GM21447 (cell line): ENCODE results near the gene TGM3.

Experiments
- ATAC-seq: cut with Tn5 transposase; IDR thresholded peaks from one replicate; pipeline ENCODE4 v1.9.1; 2021; ENCODE audit not compliant: unreplicated experiment

Gene TGM3

DNA sequence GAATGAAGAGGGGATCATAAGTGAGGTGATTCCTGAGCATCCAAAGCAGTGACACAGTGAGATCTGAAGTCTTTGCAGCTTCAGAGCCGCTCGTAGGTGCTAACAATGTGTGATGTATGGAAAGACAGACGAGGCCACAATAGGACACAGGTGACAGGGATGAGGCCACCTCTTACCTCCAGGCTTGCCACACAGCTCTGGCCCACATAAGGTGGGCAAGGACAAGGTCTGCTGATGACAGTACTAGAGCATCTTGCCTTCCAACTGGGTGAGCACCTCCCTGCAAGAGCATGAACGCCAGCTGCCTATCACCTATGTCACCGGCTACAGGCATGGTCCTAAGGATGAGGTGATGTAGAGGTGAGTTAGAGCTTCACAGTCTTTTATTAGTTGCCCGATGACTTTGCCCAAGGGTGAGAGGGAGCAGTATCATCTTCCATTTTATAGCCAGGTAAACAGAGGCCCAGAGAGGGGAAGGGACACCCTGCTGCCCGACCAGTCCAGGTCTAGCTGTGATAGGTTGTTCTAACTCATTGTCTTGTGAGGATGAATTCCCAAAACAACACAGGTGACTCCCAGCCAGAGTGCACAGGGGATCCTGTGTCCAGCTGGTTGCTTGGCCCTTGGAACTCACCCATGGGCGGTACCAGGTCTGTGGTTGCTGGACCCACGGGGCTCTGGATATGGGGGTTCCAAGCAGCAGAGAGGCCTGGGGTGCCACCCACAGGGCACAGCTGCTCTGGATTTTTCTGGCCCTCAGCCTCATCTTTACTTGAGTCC lies 78.7 kb downstream of the TGM3 start:
- no peak for ATAC-seq

DNA sequence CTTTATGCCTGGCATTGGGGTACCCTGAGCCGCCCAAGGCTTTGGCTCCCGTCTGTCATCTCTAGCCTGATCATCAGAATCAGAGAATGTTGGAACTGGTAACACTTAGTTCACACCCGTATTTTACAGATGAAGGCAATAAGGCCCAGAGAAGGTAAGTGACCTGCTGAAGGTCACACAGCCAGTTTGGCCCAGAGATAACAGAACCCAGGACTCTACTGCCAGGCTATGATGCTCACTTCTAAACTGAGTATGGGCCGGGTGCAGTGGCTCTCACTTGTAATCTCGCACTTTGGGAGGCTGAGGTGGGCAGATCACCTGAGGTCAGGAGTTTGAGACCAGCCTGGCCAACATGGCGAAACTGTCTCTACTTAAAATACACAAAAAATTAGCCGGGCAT lies 83.1 kb downstream of the TGM3 start:
- no peak for ATAC-seq

DNA sequence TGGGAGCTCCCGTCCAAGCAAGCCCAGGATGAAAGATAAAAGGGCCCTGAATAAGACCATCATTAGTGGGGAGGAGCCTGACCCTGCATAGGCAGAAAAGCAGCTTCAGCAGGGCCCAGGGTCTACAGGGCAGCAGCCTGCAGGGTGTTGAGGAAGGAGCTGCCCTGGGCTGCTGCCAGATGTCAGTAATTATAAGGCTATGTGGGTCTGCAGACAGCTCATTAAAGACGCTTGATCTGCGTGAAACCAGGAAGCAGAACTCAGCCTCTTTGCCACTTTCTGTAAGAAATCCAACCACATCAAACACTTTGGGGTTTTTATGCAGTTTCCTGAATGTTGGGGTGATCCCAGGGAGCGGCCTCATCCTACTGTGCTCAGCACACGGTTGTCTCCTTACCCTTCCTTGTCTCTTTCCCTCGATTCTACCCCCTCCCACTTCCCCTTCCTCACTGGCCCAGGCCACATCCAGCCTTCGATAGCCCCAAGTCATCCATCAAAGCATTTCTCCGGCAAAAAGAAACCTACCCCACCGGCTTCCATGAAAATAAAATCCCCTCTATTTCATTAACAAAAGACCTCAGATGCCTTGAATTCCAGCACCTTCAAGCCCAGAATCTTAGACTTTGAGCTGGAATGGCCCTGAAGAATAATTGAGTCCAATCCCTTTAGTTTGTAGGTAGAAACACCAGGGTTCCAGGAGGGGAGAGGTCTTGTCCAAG lies 83.9 kb downstream of the TGM3 start:
- no peak for ATAC-seq

DNA sequence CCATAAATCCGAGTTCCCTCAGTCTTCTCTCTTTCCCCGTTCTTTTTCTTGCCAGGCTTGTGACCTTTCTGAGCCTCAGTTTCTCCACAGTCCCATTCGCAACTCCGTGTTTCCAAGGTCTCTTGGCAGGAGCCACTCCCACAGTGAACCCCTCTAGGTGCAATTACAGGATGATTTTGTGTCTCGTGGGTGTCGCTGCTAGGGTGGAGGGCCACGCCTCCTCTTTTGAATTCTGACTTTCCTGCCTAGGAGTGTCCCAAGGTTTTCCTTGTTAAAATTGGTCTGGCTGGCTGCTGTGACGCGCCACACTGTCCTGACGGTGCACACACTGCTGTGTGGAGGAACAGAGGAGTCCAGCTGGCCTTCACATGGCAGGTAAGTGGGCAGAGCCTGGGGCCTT lies 84.8 kb downstream of the TGM3 start, which contains the start of gene TGM6:
TSS of gene TGM6 (plus strand) at position 301 of the 400 bp plus-strand sequence. CDS start at position 369, 68 bp downstream.
- no peak for ATAC-seq

DNA sequence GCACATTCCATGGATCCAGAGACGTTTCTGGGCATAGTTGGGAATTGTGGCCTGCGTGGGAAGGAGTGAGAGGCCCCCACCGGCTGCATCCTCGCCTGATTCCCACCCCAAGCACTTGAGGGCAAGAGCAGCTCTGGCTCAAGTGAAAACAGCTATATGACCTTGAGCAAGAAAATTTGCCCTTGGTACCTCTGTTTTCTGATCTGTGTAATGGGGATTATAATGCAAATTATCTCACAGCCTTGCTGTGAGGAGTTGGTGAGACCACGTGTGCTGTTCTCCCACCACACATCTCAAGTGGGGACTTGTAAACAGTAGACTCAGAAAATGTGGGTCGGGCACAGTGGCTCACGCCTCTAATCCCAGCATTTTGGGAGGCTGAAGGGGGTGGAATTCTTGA lies 85.5 kb downstream of the TGM3 start:
- no peak for ATAC-seq

DNA sequence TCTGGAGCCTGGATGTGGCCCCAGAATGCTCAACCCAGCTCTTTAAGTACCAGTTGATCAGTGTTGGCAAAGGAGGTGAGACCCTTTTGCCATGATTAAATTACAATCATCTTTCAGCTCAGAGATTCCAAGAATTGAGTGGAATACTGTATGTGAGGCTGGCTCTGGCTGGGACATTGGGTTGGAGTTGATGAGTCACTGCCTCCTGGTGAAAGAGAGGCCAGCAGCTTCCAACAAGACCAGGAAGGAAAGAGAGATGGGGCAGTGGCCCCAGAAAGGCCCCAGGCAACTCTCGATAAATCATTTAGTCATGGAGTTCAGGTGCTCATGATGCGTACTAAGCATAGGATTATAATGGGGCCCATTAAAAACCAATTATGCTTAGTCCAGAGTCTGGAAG lies 87.0 kb downstream of the TGM3 start:
- no peak for ATAC-seq

DNA sequence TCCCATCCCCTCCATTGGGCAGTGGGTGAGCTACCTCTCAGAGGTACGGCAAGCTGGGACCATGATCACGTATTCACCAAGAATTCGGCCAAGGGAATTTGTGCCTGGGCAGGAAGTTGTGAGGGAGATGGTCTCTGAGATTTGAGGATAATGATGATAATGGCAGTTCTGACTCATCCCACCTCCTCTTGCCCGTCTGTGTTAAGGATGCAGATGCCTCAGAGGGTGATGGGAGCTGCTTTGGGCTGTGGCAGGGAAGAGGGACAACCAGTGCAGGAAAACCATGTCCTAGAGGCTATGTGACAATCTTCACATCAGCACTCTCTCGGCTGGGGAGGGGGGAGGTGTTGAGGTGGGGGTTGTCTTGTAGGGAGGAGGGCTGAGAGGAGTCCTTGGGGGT lies 89.2 kb downstream of the TGM3 start:
- no peak for ATAC-seq

DNA sequence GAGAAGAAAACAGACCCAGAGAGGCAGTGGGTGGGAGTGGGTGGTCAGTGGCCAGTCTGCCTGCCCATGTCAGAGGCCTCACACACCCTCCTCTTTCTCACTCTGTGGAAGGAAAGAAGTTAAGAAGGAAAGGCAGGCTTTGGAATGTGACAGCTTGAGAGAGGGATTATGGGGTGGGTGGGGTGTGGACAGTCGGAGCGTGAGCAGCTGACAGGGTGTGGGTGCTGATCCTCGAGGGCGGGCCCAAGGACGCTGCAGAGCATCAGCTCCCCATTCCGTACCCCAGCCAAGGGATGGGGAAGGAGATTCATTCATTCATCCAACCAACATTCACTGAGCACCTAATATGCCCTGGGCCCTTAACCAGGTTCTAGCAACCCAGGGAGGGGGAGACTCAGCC lies 89.7 kb downstream of the TGM3 start:
- no peak for ATAC-seq

DNA sequence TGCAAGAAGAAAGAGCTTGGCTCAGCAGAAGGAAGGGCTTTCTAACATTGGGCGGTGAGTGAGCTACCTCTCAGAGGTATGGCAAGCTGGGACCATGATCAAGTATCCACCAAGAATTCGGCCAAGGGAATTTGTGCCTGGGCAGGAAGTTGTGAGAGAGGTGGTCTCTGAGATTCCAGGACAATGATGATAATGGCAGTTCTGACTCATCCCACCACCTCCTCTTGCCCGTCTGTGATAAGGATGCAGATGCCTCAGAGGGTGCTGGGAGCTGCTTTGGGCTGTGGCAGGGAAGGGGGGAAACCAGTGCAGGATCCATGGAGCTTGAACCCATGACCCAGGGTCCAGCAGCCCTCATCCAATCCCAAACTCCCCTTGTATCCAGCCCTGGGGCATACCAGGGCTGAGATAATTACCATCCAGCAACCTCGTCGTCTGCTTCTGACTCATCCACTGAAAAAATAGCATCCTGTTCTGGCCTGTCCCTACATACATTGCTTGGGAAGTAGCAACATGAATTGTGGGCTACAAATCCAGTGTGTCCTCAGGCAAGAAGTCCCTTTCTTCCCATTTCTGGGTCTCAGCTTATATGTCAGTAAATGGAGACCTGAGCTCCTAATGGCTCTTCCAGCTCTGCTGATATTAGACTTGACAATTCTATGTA lies 90.8 kb downstream of the TGM3 start:
- ATAC-seq, result no peak

DNA sequence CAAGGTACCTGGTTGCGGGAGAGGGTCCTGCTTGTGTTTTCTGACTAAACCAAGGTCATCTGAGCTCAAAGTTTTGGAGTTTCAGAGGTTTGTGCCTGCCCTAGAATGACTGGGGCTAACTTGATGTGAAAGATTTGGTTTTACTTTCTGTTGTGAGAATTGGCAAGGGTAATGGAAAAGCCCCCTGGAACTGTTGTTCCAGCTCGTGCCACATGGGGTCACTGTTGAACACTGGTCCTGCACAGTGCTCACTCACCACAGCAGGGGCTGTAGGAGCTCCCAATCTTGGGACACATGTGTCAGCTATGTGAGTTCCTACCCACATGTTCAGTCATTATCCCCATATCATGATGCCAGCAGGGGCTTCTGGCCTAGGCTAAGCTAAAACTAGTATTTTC lies 91.4 kb downstream of the TGM3 start:
- no peak for ATAC-seq

DNA sequence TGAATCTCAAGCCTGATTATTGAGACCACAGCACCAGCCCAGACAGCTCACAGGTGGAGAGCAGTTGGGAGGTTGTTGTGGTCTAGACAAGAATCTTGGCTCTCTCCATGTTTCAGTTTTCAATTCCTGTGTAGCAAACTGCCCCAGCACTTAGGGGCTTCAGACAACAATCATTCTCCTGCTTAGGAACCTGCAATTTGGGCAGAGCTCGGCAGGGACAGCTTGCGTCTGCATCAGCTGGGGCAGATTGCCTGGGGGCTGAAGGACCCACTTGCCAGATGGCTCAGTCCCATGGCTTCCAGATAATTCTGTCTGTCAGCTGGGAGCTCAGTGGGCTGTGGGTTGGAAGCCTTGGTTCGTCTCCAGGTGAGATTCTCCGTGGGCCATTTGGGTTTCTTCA lies 91.8 kb downstream of the TGM3 start:
- no peak for ATAC-seq
